T-helper 1 cell treated with Interleukin-12 subunit alpha and Interleukin-12 subunit beta and Interleukin-4 antibody, amounts not matched to agents 30 ng/mL and 1 ng/mL, for 36 hours (primary cell): Measurements from ENCODE around the gene MTSS2. TPM values are rescaled to one million over a fixed set of nuclear protein-coding genes. Genes with fewer than 3 reads are reported as not detected.

Source experiments
- intact Hi-C: fragments of 100-400 bp; cut with micrococcal nuclease; formaldehyde crosslinking; loops from one replicate; pipeline ENCODE4 v1.15.1; 2024
- total RNA-seq: library from RNA; stranded (reverse); gene quantifications from 2 replicates; pipeline ENCODE4 v1.2.3, GENCODE V29; 2022

MTSS2 gene
- total RNA-seq, 1 donor from 2014 or later, result 3.6 TPM

DNA sequence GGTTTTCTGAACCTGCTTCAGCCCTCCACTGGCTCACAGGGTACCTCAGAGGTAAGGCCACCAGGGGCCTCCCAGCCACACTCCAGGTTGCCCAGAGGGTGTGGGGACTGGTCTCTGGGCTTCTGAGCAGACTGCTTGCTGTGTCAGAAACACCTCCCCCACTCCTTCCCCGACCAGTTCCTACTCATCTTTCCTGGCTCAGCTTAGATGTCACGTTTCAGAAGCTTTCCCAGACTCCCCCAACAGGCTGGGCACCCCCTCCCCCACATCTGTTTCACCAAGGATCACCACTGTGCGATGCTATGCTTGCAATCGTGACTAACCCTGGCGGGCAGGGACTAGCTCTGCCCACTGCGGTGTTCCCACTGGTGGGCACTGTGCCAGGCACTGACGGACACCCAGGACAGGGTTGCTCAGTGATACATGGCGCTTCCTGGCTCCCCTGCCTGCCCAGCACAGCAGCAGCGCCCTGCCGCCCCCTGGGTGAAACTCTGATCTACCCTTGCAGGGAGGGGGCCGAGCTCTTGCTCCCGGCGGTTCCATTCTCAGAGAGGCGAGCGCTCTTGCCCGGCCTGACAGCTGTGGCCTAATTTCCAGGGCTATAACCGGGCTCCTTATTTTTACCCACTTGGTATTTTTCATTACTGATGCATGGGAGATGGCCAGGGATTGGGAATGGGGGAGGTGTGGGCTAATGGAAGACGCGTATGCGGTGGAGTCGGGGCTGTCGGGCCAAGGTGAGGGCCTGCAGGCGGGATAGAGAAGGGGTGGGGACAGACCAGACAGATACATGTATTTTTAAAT is 29.4 kb upstream of the MTSS2 start:
- intact Hi-C loops, result no loop called here

DNA sequence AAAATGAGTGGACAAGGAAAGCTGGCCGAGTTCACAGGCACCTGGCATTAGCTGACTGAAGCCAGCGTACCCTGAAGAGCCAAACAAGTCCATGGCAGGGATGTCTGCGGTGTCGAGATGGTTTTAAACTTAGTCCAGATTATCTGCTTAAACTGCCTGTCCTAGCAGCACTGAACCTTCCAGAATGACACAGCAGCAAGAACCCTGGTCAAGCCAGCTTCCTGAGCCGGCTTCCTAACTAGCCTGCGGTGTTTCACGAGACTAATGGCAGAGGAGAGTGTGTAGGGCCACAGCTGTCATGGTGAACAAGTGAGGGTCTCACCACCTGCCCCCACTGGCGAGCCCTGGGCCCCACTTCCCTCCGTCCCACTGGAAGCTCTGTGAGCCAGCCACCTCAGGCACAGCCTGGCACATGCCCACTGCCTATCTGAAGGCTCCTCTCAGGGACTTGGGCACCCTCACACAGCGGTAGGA is 28.8 kb upstream of the MTSS2 start:
- intact Hi-C loops, result no loop called here

DNA sequence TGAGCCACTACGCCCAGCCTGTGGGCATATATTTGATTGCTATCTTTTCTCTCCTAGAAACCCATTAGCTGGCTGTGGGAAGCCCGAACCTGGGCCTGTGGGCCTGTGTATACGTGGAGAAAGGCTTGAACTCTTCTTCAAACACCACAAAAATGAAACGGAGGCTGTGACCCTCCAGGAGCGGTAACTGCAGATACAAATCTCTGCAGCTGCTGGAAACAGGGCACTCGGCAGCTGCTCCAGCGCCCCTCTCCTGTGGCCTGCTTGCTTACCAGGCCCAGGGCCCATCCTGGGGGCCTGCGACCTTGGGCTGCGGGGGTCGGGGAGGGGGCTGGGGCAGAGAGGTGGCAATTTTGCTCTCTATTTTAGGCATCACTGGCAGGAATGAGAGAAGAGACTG is 28.0 kb upstream of the MTSS2 start:
- intact Hi-C loops, result no loop called here

GRCh38 chr16:70713342-70713741 is 27.5 kb upstream of the MTSS2 start:
- intact Hi-C loops, result no loop called here

GRCh38 chr16:70712942-70713341 is 27.1 kb upstream of the MTSS2 start:
- intact Hi-C loops, result no loop called here

GRCh38 chr16:70712359-70712758 is 26.5 kb upstream of the MTSS2 start:
- intact Hi-C loops, result no loop called here

- intact Hi-C loops, result no loop called here
Measured at GRCh38 chr16:70711211-70712031, 25.6 kb upstream of the MTSS2 start.

DNA sequence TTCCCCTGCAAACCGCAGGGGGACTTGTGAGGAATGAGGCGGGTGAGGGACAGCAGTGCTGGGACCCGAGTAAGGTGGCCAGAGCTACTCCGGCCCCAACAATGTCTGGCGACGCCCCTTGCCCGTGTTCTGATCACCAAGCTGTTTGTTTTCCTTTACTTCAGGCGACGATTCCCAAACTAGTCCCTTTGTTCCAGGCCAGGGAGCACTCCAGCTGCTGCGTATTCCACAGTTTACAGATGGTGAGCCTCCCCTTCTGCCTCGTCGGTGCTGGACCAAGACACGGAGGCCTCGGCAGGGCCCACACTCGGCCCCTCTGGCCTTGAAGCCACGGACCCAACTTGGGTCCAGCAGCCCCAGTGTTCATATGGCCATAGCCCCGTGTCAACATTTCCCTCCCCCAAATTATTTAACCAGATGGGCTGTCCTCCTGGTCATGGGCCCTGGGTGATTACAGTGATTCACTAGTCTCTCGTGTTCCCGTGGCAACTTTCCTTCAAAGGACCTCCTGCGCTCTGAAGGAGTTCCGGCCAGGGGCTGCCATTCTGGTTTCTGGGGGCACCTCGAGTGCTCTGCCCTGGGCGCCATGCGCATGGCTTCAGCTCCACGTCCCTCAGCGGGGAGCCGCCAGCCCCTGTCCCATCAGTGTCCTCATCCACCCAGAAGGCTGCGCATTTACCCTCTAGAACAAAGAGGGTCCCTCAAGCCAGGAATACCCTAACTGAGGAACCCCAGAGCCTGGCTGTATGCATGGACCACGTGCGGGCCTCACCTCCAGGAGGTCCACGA is 24.8 kb upstream of the MTSS2 start:
- intact Hi-C loops, result no loop called here

- intact Hi-C loops, result no loop called here
Measured at GRCh38 chr16:70709942-70710341, 24.1 kb upstream of the MTSS2 start.

DNA sequence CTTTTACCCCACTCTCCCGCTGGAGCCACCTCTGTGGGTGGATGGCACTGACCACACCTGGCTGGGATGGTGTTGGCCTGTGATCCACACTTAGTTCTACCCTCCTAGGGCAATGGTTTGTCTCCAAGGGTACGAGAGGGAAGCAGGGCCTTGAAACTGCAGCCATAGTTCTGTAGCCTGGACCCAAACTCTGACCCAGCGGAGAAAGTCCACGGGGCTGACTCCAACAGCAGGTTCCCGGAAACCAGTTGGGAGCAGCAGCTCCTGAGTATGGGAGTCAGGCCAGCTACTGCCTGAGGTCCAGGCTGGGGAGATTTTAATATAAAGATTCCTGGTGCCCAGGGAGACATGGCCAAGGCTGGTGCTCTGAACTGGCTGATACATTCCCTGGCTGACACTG is 23.6 kb upstream of the MTSS2 start:
- intact Hi-C loops, result no loop called here

- intact Hi-C loops, result no loop called here
Measured at GRCh38 chr16:70708366-70709246, 22.8 kb upstream of the MTSS2 start.

- intact Hi-C loops, result no loop called here
Measured at GRCh38 chr16:70706948-70707465, 21.2 kb upstream of the MTSS2 start.

DNA sequence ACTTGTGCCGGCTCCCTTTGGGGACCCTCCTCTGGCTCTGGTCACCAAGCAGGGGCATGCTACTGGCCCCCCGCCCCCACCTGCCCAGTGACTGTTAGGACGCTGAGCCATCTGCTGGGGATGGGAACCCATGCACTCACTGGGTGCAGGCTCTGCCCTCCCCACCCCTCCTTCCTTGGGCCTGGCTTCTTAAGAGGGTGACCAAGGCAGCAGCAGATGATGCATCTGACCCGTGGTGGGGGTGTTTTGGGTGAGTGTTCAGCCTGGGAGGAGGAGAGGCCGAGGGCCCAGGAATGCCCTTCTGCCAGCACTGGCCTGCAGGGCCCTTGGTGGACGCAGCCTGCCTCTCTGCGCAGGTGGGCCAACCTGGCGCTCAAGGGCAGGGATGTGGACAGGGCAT is 19.2 kb upstream of the MTSS2 start:
- intact Hi-C loops, result no loop called here

DNA sequence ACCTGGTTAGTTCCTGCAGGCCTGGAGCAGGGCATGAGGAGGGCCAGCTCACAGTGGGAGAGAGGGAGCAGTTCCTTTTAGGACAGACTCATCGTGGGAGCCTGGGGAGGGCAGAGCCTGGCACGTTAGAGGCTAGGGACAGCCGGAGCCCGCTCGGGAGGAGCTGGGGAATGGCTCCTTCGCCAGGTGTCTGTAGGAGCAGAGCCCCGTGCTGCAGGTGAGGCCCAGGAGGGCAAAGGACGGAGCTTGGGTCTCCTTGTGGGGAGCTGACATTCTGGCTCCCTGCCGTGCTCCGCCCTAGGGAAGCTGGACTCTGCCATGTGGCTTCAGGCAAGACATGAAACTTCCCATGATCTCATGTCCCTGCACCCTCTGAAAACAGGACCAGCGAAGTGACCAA is 18.7 kb upstream of the MTSS2 start:
- intact Hi-C loops, result no loop called here

DNA sequence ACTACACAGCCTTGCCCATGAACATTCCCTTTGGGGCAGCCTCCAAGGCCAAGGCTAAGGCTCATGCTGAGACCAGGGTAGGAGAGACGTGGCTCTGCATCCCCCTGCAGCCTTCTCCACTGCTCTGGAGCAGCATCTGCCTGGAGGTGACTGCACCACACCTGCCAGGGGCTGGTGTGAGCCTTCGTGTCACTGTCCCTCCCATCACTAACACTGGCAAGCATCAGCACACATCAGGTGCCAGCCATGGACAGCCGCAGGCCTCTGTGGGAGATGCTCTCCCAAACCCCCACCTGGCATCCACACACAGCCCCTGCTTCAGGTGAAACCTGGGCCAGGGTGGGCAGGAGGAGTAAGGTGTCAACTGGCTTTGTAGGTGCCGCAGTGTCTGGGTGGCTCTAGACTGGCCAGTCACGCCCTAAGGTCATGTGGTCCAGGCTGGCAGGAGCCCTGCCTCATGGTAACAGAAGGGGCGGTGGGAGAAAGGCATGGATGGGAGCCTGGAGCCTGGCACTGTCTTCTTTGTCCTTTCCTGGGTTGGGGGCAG is 18.1 kb upstream of the MTSS2 start:
- intact Hi-C loops, result no loop called here

GRCh38 chr16:70703041-70703834 is 17.4 kb upstream of the MTSS2 start:
- intact Hi-C loops, result no loop called here

GRCh38 chr16:70702624-70703023 is 16.8 kb upstream of the MTSS2 start:
- intact Hi-C loops, result no loop called here

- intact Hi-C loops, result no loop called here
Measured at GRCh38 chr16:70701998-70702397, 16.1 kb upstream of the MTSS2 start.

DNA sequence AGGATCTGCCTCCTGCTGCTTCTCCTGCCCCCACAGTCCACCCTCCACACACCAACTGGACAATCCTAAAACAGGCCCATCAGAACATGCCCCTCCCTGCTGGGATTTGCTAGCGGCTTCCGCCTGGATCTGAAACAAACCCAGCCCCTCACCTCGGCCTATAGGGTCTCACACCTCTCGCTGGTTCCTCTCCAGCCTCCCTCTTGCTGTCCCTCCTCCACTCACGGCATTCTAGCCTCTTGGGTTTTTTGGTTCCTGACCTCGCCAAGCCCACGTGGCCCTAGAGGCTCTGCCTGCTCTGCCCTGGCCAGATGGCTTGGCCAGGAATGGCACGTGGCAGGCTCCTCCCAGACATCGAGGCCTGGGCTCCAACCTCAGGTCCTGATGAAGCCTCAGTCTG is 15.7 kb upstream of the MTSS2 start:
- intact Hi-C loops, result no loop called here
